HepG2 (cell line): Measurements from ENCODE around the gene MOGAT3. TPM values are rescaled to one million over a fixed set of nuclear protein-coding genes. Genes with fewer than 3 reads are reported as not detected.
A peak's percentile ranks its signal among the peaks of the same experiment; 100 is the strongest.

Experiments used
- ATAC-seq: fragments of 200-7000 bp; cut with Tn5 transposase; 3 replicates; pipeline ENCODE4 v1.9.1; 2020; ENCODE audit warnings: mild to moderate bottlenecking, moderate library complexity
- BruUV-seq: library from RNA; stranded (reverse); fragments of 400-500 nt; replicated peaks from 2 replicates; lab custom pipeline; 2021; lab: Mats Ljungman, UMichigan
- CTCF ChIA-PET: fragments of 300-600 bp; formaldehyde crosslinking; extraction: SDS; loops from one replicate; lab custom pipeline; 2021; ENCODE audit warnings: low total read pairs, inconsistent platforms, low intra/inter-chr PET ratio; lab: Yijun Ruan, JAX
- POLR2A ChIA-PET: fragments of 350-600 bp; sonication (Branson Sonifier 250); formaldehyde crosslinking; loops from one replicate; lab custom pipeline; 2020; ENCODE audit warnings: antibody characterized with exemption, inconsistent platforms; lab: Yijun Ruan, JAX
- DNase-seq: peaks from one replicate; pipeline ENCODE4 v3.0.0-alpha.2; 2015; ENCODE audit warnings: low spot score
- FAIRE-seq: peaks from 3 replicates; lab custom pipeline; 2011; peaks lifted over from hg19 to GRCh38; lab: Jason Lieb, UNC
- H2AFZ ChIP-seq: one replicate; pipeline ENCODE4 v1.6.1; 2011; ENCODE audit warnings: low read length, inconsistent platforms
- H3K27ac ChIP-seq: fragments of 300-600 bp; 3 replicates; pipeline ENCODE4 v1.8.0; 2011; ENCODE audit warnings: mixed run types, mild to moderate bottlenecking, mixed read lengths, low read length, inconsistent platforms; ENCODE audit not compliant: insufficient read depth; ENCODE audit errors: extremely low read length
- H3K27me3 ChIP-seq, 2 experiments: fragments of 200-600 bp in 1 of 2; 2 replicates in 1 of 2; 3 replicates in 1 of 2; pipeline versions ENCODE4 v1.6.0 to v1.8.0; 2011; ENCODE audit warnings: low read length in 2 of 2, mild to moderate bottlenecking in 2 of 2, moderate library complexity in 2 of 2, inconsistent platforms in 1 of 2; ENCODE audit not compliant: insufficient read depth in 2 of 2, control insufficient read depth in 1 of 2
- H3K36me3 ChIP-seq, 2 experiments: fragments of 200-600 bp in 1 of 2; replicated peaks in 1 of 2; 2 replicates in 1 of 2; 3 replicates in 1 of 2; pipeline versions ENCODE4 v1.5.1 to v1.8.0; 2011; ENCODE audit warnings: low read length in 2 of 2, inconsistent platforms in 1 of 2; ENCODE audit not compliant: insufficient read depth in 2 of 2, control insufficient read depth in 1 of 2
- H3K4me1 ChIP-seq: 2 replicates; pipeline ENCODE4 v1.5.1; 2012; ENCODE audit warnings: low read length, inconsistent platforms; ENCODE audit not compliant: insufficient read depth
- H3K4me2 ChIP-seq: 2 replicates; pipeline ENCODE4 v1.6.0; 2011; ENCODE audit warnings: low read depth, low read length, inconsistent platforms
- H3K4me3 ChIP-seq, 3 experiments: fragments of 200-600 bp in 1 of 3; sonication (generic), shearing (Covaris generic) in 1 of 3; replicated peaks in 1 of 3; 2 replicates each; pipeline ENCODE4 v1.5.1; 2011 to 2016; ENCODE audit warnings: low read length in 3 of 3, inconsistent platforms in 2 of 3, low read depth in 2 of 3, mild to moderate bottlenecking in 2 of 3, control low read depth in 1 of 3, mixed read lengths in 1 of 3; ENCODE audit not compliant: insufficient read depth in 1 of 3
- H3K79me2 ChIP-seq: one replicate; pipeline ENCODE4 v1.6.1; 2011; ENCODE audit warnings: low read length, inconsistent platforms; ENCODE audit not compliant: insufficient read depth
- H3K9ac ChIP-seq: 2 replicates; pipeline ENCODE4 v1.6.0; 2011; ENCODE audit warnings: mild to moderate bottlenecking, low read depth, low read length, inconsistent platforms; ENCODE audit not compliant: insufficient read depth
- H3K9me3 ChIP-seq: 2 replicates; pipeline ENCODE4 v1.5.1; 2012; ENCODE audit warnings: mild to moderate bottlenecking, low read length
- H4K20me1 ChIP-seq: 2 replicates; pipeline ENCODE4 v1.6.0; 2011; ENCODE audit warnings: inconsistent platforms, mild to moderate bottlenecking, low read length, moderate library complexity; ENCODE audit not compliant: insufficient read depth
- AGO1 ChIP-seq: fragments of 200-400 bp; formaldehyde crosslinking; IDR thresholded peaks from 2 replicates; pipeline ENCODE4 v1.6.1; 2017; ENCODE audit warnings: mild to moderate bottlenecking, low read depth, low read length, moderate library complexity; ENCODE audit not compliant: poor library complexity, severe bottlenecking
- AGO2 ChIP-seq: fragments of 200-400 bp; formaldehyde crosslinking; optimal IDR thresholded peaks from 2 replicates; pipeline ENCODE3; 2017; ENCODE audit warnings: mild to moderate bottlenecking, low read depth, low read length, moderate library complexity
- FIP1L1 ChIP-seq: fragments of 200-400 bp; formaldehyde crosslinking; IDR thresholded peaks from 2 replicates; pipeline ENCODE4 v1.6.1; 2018; ENCODE audit warnings: low read depth, mild to moderate bottlenecking, low read length, moderate library complexity, borderline replicate concordance; ENCODE audit not compliant: insufficient read depth
- HNRNPLL ChIP-seq: fragments of 200-400 bp; formaldehyde crosslinking; IDR thresholded peaks from 2 replicates; pipeline ENCODE4 v1.6.1; 2017; ENCODE audit warnings: mild to moderate bottlenecking, low read depth, low read length; ENCODE audit not compliant: poor library complexity, severe bottlenecking
- KMT2B ChIP-seq: IDR thresholded peaks from 2 replicates; pipeline ENCODE4 v1.6.1; 2016; ENCODE audit warnings: missing genetic modification reagents, missing compliant biosample characterization
- RBFOX2 ChIP-seq: fragments of 200-400 bp; formaldehyde crosslinking; IDR thresholded peaks from 2 replicates; pipeline ENCODE4 v1.6.1; 2017; ENCODE audit warnings: low read depth, mild to moderate bottlenecking, low read length
- TBL1XR1 ChIP-seq: fragments of 150-350 bp; IDR thresholded peaks from 2 replicates; pipeline ENCODE4 v1.6.1; 2014; ENCODE audit warnings: borderline replicate concordance, low read length; ENCODE audit not compliant: partially characterized antibody
- ZNF331 ChIP-seq: sonication (generic); formaldehyde crosslinking; IDR thresholded peaks from 2 replicates; pipeline ENCODE4 v1.4.0; 2020; ENCODE audit warnings: missing genetic modification reagents
- ZNF543 ChIP-seq: sonication (generic); formaldehyde crosslinking; IDR thresholded peaks from 2 replicates; pipeline ENCODE4 v1.4.0; 2020; ENCODE audit warnings: mild to moderate bottlenecking, missing genetic modification reagents
- ZNF724P ChIP-seq: sonication (generic); formaldehyde crosslinking; IDR thresholded peaks from 2 replicates; pipeline ENCODE4 v1.8.0; 2022; ENCODE audit warnings: missing genetic modification reagents, borderline replicate concordance
- ZNF841 ChIP-seq: sonication (generic); formaldehyde crosslinking; IDR thresholded peaks from 2 replicates; pipeline ENCODE4 v1.8.1; 2023; ENCODE audit warnings: missing genetic modification reagents, borderline replicate concordance
- WGBS: methylation state at CpG from one replicate; pipeline ENCODE4 v1.1.6; 2017; ENCODE audit warnings: low lambda C conversion rate; 5-methylcytosine and 5-hydroxymethylcytosine counted together
- in situ Hi-C: cut with HindIII; loops from 2 replicates; pipeline ENCODE4 v1.10.0; 2017; ENCODE audit warnings: low pct_unique_long_range_greater_than_20kb; ENCODE audit not compliant: extremely low pct_ligation_motif_present
- intact Hi-C: fragments of 100-400 bp; cut with micrococcal nuclease; formaldehyde crosslinking; loops from one replicate; pipeline ENCODE4 v1.10.0; 2022; ENCODE audit not compliant: unreplicated experiment
- polyA plus RNA-seq, 8 experiments: library from polyadenylated mRNA; depleted of rRNA in 3 of 8; stranded (reverse) in 7 of 8; unstranded in 1 of 8; fragments of >200 nt; fragmentation: Illumina TruSeq in 4 of 8; extraction: Trizol in 4 of 8; gene quantifications; 2 replicates each; pipeline versions ENCODE4 v1.2.1 to v1.2.3, GENCODE V29; 2011 to 2016; ENCODE audit warnings: low read depth in 4 of 8, missing spikeins in 1 of 8, mixed read lengths in 1 of 8; ENCODE audit not compliant: insufficient read depth in 1 of 8
- total RNA-seq, 5 experiments: library from RNA; depleted of rRNA; stranded (reverse); fragments of >200 nt; fragmentation: Illumina TruSeq; extraction: Trizol; gene quantifications; 2 replicates each; pipeline ENCODE4 v1.2.3, GENCODE V29; 2016; ENCODE audit warnings: low read depth in 1 of 5

Gene MOGAT3
- total and polyA plus RNA-seq, 2 of the 13 experiments (the other 11 are each of a cell fraction or from before 2014, with no cell fraction given) = 22.5 to 30.5 TPM

- 92% methylated on average over 13 of the region's 21 CpGs for WGBS
Measured at GRCh38 chr7:101233907-101234547, 33.2 kb upstream of the MOGAT3 start.

GRCh38 chr7:101232141-101232850, 31.5 kb upstream of the MOGAT3 start:
- Histone ChIP-seq H3K36me3 (peaks cover 0 to 3% of the 10 kb centered on the region in 2 experiments; a peak in 2 of 5 replicates), H3K27ac (peak overlapping the region; percentile 54), H3K4me1 (peaks cover 49% of the 10 kb centered on the region), H3K4me3 (peak overlapping the region in 1 of 3 experiments; percentile 48; a peak in 1 of 6 replicates), H4K20me1 (no peaks in the 10 kb centered on the region), H3K9me3 (no peaks in the 10 kb centered on the region), H3K27me3 (no peaks in the 10 kb centered on the region), H3K9ac (no peak overlapping the region), H2AFZ (no peak overlapping the region), H3K4me2 (peak overlapping the region; percentile 55), H3K79me2 (no peaks in the 10 kb centered on the region)
- WGBS = 98% methylated on average over 25 of the region's 52 CpGs
- ChIA-PET CTCF (no interaction called here), POLR2A (interaction anchor here (0.9 to 3.0 kb wide), 5 partner anchors 12 to 40 kb away, joined by 3 to 11 read pairs (median 6); partner anchors contain the start of genes PLOD3 and ZNHIT1)
- FAIRE-seq = no peak
- 0 out of 2 replicates have a peak, but pooled peaks have one; percentile 1 for TF ChIP-seq ZNF331 (CRISPR knock-in tag)
- TF ChIP-seq FIP1L1 = no peak
- no peak for TF ChIP-seq KMT2B
- TF ChIP-seq ZNF841 = no peak
- TF ChIP-seq ZNF724P (CRISPR knock-in tag) = no peak
- TF ChIP-seq HNRNPLL = peak; percentile 22
- TF ChIP-seq TBL1XR1 = no peak
- TF ChIP-seq AGO2 = peak; percentile 88
- TF ChIP-seq AGO1 = peak; percentile 69
- peak; percentile 51; the same call in 1 of the 2 replicates for TF ChIP-seq RBFOX2
- peak; percentile 5; the same call in 2 of the 3 replicates for ATAC-seq
- BruUV-seq = no TSS peak
- DNase-seq = no peak
- intact Hi-C loops (no loop called here), in situ Hi-C loops (no loop called here)

More at GRCh38 chr7:101233907-101234547, 33.2 kb upstream of the MOGAT3 start:
- no peaks in the 10 kb centered on the region for H3K9me3 ChIP-seq
- ATAC-seq (no peak), DNase-seq (no peak)
- no peak for TF ChIP-seq ZNF543 (CRISPR knock-in tag)
- peak; percentile 57 for TF ChIP-seq AGO1
- TF ChIP-seq AGO2 = peak; percentile 62
- TF ChIP-seq, all 625 proteins: peak for 2
- no peak overlapping the region for H2AFZ ChIP-seq
- FAIRE-seq = no peak
- POLR2A ChIA-PET = interaction anchor here (1.9 to 3.0 kb wide), 2 partner anchors 10 to 16 kb away, joined by 8 to 11 read pairs; partner anchors contain the start of genes FIS1, PLOD3 and ZNHIT1
- in situ Hi-C loops = no loop called here
- no peaks in the 10 kb centered on the region for H3K27me3 ChIP-seq
- no peaks in the 10 kb centered on the region for H4K20me1 ChIP-seq
- no peak overlapping the region for H3K4me3 ChIP-seq
- no peak overlapping the region for H3K4me2 ChIP-seq
- H3K9ac ChIP-seq = no peak overlapping the region
- no peak overlapping the region for H3K27ac ChIP-seq
- intact Hi-C loops = no loop called here
- no peaks in the 10 kb centered on the region for H3K79me2 ChIP-seq
- CTCF ChIA-PET = interaction anchor here (1.3 kb wide), 1 partner anchor 10 kb away, joined by 4 read pairs; no protein-coding TSS in a partner anchor
- peaks cover 0 to 3% of the 10 kb centered on the region in 2 experiments; a peak in 2 of 5 replicates for H3K36me3 ChIP-seq
- H3K4me1 ChIP-seq = peaks cover 65% of the 10 kb centered on the region
- BruUV-seq = no TSS peak
